HepG2 (cell line): ENCODE results near the gene TBC1D20. TPM values are rescaled to one million over a fixed set of nuclear protein-coding genes. Genes with fewer than 3 reads are reported as not detected.

Experiments used
- CBX5 ChIP-seq: sonication (generic); formaldehyde crosslinking; IDR thresholded peaks from 2 replicates; pipeline ENCODE4 v1.4.0; 2020; ENCODE audit warnings: missing genetic modification reagents, borderline replicate concordance
- GPN1 ChIP-seq: sonication (generic); formaldehyde crosslinking; IDR thresholded peaks from 2 replicates; pipeline ENCODE4 v1.5.1; 2020; ENCODE audit warnings: missing genetic modification reagents, borderline replicate concordance
- JDP2 ChIP-seq: sonication (generic); formaldehyde crosslinking; IDR thresholded peaks from 2 replicates; pipeline ENCODE4 v1.8.1; 2022; ENCODE audit warnings: missing genetic modification reagents, borderline replicate concordance
- MIER2 ChIP-seq: IDR thresholded peaks from 2 replicates; pipeline ENCODE4 v1.6.1; 2016; ENCODE audit warnings: missing biosample characterization, missing genetic modification reagents
- PITX1 ChIP-seq: sonication (generic); formaldehyde crosslinking; IDR thresholded peaks from 2 replicates; pipeline ENCODE4 v1.5.1; 2020; ENCODE audit warnings: mild to moderate bottlenecking, missing genetic modification reagents
- POLR2A ChIP-seq, 2 experiments: IDR thresholded peaks; 2 replicates each; pipeline ENCODE4 v1.6.1; 2011; ENCODE audit warnings: low read depth in 2 of 2, low read length in 2 of 2, mild to moderate bottlenecking in 1 of 2, moderate library complexity in 1 of 2; ENCODE audit not compliant: insufficient read depth in 1 of 2
- WIZ ChIP-seq: sonication (generic); formaldehyde crosslinking; IDR thresholded peaks from 2 replicates; pipeline ENCODE4 v1.5.1; 2020; ENCODE audit warnings: mild to moderate bottlenecking, missing genetic modification reagents
- ZNF605 ChIP-seq: sonication (generic); formaldehyde crosslinking; IDR thresholded peaks from 2 replicates; pipeline ENCODE4 v1.8.0; 2022; ENCODE audit warnings: mild to moderate bottlenecking, missing genetic modification reagents
- polyA plus RNA-seq, 8 experiments: library from polyadenylated mRNA; depleted of rRNA in 3 of 8; stranded (reverse) in 7 of 8; unstranded in 1 of 8; fragments of >200 nt; fragmentation: Illumina TruSeq in 4 of 8; extraction: Trizol in 4 of 8; gene quantifications; 2 replicates each; pipeline versions ENCODE4 v1.2.1 to v1.2.3, GENCODE V29; 2011 to 2016; ENCODE audit warnings: low read depth in 4 of 8, missing spikeins in 1 of 8, mixed read lengths in 1 of 8; ENCODE audit not compliant: insufficient read depth in 1 of 8
- total RNA-seq, 5 experiments: library from RNA; depleted of rRNA; stranded (reverse); fragments of >200 nt; fragmentation: Illumina TruSeq; extraction: Trizol; gene quantifications; 2 replicates each; pipeline ENCODE4 v1.2.3, GENCODE V29; 2016; ENCODE audit warnings: low read depth in 1 of 5
- TF ChIP-seq, protein P1 (sequence below): sonication (generic); formaldehyde crosslinking; IDR thresholded peaks from 2 replicates; pipeline ENCODE4 v1.4.0; 2020; ENCODE audit warnings: missing genetic modification reagents
- TF ChIP-seq, protein P2 (sequence below): sonication (generic); formaldehyde crosslinking; IDR thresholded peaks from 2 replicates; pipeline ENCODE4 v1.4.0; 2020; ENCODE audit warnings: missing genetic modification reagents
- TF ChIP-seq, protein P3 (sequence below): fragments of 450-650 bp; IDR thresholded peaks from 2 replicates; pipeline ENCODE4 v1.6.1; 2017
- TF ChIP-seq, protein P4 (sequence below): sonication (generic); formaldehyde crosslinking; IDR thresholded peaks from 2 replicates; pipeline ENCODE4 v1.4.0; 2020; ENCODE audit warnings: missing genetic modification reagents, borderline replicate concordance
- TF ChIP-seq, protein P5 (sequence below): sonication (generic); formaldehyde crosslinking; IDR thresholded peaks from 2 replicates; pipeline ENCODE4 v1.4.0; 2020; ENCODE audit warnings: missing genetic modification reagents
- TF ChIP-seq, protein P6 (sequence below): sonication (generic); formaldehyde crosslinking; IDR thresholded peaks from 2 replicates; pipeline ENCODE4 v1.4.0; 2020; ENCODE audit warnings: missing genetic modification reagents, borderline replicate concordance

TBC1D20 gene
- total and polyA plus RNA-seq, 2 of the 13 experiments (the other 11 are each of a cell fraction or from before 2014, with no cell fraction given): 36.6 to 47.1 TPM

DNA sequence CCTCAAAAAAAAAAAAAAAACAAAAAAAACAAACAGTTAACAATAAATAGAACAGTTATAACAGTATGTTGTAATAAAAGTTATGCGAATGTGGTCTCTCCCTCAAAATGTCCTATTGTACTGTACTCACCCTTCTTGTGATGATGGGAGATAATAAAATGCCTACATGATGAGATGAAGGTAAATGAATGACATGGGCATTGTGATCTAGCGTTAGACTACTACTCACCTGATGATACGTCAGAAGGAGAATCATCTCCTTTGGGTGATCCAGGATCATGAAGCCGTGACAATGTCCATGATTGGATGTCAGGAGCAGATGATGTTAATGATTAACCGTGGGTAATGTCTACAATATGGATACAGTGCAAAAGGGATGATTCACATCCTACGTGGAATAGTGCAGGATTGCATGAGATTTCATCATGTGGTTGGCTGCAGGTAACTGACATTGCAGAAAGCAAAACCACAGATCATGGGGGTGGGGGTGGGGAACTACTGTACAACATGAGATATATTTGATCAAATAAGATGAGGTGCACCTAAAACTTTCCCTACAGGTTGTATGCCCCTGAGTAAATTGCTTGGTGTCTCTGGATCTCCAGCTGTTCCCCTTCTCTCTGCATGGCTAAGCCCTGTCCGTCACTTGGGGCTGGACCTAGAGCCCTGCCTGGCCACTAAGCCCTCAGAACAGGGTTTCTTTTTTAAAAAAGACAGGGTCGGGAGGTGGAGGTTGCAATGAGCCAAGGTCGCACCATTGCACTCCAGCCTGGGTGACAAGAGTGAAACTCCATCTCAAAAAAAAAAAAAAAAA lies 60.4 kb downstream of the TBC1D20 start (continued):
- TF ChIP-seq PITX1 (no peak; the same call in 1 of the 2 replicates), CBX5 (CRISPR knock-in tag) (peak; percentile 70; the same call in 1 of the 2 replicates), POLR2A (IDR thresholded peaks at IDR 0.05; ENCODE audit: insufficient read depth in 1 of 2, low read depth in 2 of 2, low read length in 2 of 2) (peak; percentile 78 to 85), MIER2 (CRISPR knock-in tag) (no peak), GPN1 (CRISPR knock-in tag) (no peak), ZNF605 (CRISPR knock-in tag) (0 out of 2 replicates have a peak, but pooled peaks have one; percentile 37), JDP2 (CRISPR knock-in tag) (no peak; the same call in 1 of the 2 replicates), WIZ (no peak; the same call in 1 of the 2 replicates)
- TF ChIP-seq, protein P1, sequence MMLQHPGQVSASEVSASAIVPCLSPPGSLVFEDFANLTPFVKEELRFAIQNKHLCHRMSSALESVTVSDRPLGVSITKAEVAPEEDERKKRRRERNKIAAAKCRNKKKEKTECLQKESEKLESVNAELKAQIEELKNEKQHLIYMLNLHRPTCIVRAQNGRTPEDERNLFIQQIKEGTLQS (CRISPR knock-in tag): peak; percentile 97
- TF ChIP-seq, protein P2, sequence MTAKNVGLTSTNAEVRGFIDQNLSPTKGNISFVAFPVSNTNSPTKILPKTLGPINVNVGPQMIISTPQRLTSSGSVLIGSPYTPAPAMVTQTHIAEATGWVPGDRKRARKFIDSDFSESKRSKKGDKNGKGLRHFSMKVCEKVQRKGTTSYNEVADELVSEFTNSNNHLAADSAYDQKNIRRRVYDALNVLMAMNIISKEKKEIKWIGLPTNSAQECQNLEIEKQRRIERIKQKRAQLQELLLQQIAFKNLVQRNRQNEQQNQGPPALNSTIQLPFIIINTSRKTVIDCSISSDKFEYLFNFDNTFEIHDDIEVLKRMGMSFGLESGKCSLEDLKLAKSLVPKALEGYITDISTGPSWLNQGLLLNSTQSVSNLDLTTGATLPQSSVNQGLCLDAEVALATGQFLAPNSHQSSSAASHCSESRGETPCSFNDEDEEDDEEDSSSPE (CRISPR knock-in tag): peak; percentile 8
- TF ChIP-seq, protein P3, sequence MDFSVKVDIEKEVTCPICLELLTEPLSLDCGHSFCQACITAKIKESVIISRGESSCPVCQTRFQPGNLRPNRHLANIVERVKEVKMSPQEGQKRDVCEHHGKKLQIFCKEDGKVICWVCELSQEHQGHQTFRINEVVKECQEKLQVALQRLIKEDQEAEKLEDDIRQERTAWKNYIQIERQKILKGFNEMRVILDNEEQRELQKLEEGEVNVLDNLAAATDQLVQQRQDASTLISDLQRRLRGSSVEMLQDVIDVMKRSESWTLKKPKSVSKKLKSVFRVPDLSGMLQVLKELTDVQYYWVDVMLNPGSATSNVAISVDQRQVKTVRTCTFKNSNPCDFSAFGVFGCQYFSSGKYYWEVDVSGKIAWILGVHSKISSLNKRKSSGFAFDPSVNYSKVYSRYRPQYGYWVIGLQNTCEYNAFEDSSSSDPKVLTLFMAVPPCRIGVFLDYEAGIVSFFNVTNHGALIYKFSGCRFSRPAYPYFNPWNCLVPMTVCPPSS: no peak
- TF ChIP-seq, protein P4, sequence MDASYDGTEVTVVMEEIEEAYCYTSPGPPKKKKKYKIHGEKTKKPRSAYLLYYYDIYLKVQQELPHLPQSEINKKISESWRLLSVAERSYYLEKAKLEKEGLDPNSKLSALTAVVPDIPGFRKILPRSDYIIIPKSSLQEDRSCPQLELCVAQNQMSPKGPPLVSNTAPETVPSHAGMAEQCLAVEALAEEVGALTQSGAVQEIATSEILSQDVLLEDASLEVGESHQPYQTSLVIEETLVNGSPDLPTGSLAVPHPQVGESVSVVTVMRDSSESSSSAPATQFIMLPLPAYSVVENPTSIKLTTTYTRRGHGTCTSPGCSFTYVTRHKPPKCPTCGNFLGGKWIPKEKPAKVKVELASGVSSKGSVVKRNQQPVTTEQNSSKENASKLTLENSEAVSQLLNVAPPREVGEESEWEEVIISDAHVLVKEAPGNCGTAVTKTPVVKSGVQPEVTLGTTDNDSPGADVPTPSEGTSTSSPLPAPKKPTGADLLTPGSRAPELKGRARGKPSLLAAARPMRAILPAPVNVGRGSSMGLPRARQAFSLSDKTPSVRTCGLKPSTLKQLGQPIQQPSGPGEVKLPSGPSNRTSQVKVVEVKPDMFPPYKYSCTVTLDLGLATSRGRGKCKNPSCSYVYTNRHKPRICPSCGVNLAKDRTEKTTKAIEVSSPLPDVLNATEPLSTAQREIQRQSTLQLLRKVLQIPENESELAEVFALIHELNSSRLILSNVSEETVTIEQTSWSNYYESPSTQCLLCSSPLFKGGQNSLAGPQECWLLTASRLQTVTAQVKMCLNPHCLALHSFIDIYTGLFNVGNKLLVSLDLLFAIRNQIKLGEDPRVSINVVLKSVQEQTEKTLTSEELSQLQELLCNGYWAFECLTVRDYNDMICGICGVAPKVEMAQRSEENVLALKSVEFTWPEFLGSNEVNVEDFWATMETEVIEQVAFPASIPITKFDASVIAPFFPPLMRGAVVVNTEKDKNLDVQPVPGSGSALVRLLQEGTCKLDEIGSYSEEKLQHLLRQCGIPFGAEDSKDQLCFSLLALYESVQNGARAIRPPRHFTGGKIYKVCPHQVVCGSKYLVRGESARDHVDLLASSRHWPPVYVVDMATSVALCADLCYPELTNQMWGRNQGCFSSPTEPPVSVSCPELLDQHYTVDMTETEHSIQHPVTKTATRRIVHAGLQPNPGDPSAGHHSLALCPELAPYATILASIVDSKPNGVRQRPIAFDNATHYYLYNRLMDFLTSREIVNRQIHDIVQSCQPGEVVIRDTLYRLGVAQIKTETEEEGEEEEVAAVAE (CRISPR knock-in tag): peak; percentile 66; the same call in 1 of the 2 replicates
- TF ChIP-seq, protein P5, sequence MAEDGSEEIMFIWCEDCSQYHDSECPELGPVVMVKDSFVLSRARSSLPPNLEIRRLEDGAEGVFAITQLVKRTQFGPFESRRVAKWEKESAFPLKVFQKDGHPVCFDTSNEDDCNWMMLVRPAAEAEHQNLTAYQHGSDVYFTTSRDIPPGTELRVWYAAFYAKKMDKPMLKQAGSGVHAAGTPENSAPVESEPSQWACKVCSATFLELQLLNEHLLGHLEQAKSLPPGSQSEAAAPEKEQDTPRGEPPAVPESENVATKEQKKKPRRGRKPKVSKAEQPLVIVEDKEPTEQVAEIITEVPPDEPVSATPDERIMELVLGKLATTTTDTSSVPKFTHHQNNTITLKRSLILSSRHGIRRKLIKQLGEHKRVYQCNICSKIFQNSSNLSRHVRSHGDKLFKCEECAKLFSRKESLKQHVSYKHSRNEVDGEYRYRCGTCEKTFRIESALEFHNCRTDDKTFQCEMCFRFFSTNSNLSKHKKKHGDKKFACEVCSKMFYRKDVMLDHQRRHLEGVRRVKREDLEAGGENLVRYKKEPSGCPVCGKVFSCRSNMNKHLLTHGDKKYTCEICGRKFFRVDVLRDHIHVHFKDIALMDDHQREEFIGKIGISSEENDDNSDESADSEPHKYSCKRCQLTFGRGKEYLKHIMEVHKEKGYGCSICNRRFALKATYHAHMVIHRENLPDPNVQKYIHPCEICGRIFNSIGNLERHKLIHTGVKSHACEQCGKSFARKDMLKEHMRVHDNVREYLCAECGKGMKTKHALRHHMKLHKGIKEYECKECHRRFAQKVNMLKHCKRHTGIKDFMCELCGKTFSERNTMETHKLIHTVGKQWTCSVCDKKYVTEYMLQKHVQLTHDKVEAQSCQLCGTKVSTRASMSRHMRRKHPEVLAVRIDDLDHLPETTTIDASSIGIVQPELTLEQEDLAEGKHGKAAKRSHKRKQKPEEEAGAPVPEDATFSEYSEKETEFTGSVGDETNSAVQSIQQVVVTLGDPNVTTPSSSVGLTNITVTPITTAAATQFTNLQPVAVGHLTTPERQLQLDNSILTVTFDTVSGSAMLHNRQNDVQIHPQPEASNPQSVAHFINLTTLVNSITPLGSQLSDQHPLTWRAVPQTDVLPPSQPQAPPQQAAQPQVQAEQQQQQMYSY: peak; percentile 46; the same call in 1 of the 2 replicates
- TF ChIP-seq, protein P6, sequence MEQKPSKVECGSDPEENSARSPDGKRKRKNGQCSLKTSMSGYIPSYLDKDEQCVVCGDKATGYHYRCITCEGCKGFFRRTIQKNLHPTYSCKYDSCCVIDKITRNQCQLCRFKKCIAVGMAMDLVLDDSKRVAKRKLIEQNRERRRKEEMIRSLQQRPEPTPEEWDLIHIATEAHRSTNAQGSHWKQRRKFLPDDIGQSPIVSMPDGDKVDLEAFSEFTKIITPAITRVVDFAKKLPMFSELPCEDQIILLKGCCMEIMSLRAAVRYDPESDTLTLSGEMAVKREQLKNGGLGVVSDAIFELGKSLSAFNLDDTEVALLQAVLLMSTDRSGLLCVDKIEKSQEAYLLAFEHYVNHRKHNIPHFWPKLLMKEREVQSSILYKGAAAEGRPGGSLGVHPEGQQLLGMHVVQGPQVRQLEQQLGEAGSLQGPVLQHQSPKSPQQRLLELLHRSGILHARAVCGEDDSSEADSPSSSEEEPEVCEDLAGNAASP (CRISPR knock-in tag): peak; percentile 86
